ENCODE results near the gene TAX1BP3.

Gene TAX1BP3

DNA sequence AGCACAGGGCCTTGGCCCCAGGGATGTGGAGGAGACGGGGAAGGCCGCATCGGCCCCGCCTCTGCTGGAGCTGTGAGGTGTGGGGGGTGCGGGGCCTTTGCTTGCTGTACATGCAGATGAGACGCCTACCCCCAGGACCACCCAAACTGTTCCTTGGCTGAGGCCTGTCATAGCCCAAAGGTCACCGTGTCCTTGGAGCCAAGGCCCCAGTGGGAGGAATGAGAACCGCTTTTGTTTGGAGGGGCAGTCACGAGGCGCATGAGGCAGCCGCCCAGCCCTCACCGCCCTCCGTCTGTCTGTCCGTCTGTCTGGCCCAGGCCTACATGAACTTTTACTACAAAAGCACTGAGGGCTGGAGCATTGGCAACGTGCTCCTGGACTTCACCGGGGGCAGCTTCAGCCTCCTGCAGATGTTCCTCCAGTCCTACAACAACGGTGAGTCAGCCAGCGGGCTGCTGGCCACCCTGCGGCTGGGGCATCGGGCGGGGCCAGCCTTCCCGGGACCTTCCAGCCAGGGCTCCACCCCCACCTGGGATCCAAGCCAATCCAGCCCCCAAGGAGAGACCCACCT, 8.8 kb downstream of the TAX1BP3 start:
- peak in 25 of 56 donors; percentile 16 to 63 (median 39) for DNase-seq

DNA sequence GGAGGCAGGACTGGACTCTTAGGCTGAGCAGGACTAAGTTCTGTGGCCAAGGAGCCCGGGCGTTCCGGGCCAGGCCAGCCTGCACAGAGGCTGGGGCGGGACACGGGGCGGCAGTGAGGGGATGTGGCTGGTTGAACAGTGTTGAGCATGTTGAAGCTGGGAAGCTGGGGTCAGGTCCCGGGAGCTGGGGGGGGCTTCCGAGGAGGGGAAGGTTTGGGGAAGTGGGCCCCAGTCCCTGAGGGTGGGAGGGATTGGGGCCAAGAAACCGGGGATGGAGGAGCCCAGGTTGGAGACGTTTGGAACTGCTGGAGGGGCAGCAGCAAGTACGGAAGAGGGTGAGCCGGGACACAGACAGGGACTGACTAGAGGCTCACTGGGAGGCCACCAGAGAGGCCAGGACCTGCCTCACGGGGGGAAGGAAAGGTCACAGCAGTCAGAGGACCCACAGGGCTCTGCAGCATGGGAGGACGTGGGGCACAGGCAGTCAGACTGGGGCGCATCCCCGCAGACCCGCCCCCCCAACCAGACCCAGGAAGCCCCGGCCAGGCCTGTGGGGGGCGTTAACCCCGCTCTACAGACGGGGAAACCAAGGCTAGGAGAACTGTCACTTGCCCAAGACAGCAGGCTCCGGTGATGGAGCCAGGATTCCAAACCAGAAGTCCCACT, 9.5 kb downstream of the TAX1BP3 start:
- no peak for DNase-seq

DNA sequence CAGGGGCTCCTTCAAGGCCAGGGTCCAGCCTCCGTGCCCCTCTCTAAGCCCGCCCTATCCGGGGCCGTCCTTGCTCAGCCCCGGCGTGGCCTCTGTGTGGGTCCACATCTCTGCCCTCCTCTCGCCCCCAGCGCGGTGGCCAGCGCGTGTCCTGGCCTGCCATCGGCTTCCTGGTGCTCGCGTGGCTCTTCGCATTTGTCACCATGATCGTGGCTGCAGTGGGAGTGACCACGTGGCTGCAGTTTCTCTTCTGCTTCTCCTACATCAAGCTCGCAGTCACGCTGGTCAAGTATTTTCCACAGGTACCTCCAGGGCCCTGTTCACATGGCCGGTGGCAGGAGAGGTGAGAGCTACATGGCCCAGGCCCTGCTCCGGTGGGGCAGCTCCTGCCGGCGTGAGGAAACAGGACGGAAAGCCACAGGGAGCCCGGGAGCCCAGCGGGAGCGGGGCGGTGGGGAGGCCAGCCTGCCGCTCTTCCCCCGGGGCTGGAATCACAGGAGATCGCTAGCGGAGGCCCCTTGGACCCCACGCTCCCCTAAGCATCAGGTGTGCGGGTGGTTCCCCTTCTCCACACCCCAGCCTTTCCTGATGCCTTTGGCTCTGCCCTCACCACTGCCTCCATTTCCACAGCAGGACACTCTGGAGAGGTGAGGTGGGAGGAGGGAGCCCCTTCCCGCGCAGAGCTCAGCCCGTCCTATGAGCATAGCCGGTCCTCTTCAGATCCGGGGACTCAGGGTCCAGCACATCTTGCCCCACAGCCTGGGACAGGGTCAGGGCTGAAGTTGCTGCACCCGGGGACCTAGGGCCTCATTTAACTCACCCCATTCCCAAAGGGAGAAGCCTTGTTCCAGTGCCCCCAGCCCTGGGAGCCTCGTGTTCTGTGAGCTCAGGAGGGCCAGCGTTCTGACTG, 10.2 kb downstream of the TAX1BP3 start:
- DNase-seq = peak in 13 of 56 donors; percentile 12 to 42 (median 24)

DNA sequence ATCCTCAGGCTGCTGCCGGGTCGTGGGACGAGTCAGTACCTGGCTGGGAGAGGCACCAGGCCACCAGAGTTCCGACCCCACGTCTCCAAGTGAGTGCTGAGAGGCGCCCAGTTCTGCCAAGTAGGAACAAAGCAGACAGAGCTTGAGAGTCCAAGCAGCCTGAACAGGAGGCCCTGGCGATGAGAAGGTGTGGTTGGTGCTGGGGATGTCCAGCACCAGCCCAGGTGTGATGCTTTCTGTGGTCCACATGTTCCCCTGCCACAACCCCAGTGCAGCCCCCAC, 10.8 kb downstream of the TAX1BP3 start:
- no peak for DNase-seq

DNA sequence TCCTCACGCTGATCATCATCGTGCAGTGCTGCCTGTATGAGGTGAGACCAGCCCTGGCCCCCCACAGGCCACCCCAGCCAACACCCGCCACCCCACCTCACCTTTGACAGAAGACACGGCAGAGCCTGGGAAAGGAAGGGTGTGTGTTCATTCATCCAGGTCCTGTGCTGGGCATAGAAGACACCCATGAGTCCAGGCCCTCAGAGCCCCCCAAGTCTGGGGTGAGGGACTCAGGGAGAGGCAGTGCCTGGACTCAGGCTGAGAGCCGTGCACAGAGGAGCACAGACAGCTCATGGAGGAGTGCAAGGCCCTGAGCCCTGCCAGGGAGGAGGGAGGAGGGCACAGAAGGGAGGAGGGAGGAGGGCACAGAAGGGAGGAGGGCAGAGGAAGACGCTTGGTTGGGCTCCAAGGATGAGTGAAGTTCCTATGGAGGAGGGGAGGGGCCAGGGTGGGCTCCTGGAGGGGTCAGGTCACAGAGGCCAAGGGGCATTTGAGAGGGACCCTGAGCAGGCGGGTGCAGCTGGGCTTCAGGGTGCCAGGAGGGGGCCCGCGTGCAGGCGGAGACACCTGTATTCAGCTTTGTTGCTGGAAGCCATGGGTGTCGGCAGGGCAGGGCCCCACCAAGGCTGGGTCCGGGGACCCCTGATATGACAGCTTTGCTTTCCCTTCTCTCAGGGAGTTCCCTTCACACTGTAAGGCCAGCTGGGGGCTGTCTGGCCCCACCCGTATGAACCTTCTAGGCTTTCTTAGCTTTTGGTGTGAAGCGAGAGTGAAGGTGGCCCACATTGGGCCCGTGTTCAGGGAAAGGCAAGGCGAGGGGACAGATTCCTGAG, 11.4 kb downstream of the TAX1BP3 start:
- DNase-seq = no peak

DNA sequence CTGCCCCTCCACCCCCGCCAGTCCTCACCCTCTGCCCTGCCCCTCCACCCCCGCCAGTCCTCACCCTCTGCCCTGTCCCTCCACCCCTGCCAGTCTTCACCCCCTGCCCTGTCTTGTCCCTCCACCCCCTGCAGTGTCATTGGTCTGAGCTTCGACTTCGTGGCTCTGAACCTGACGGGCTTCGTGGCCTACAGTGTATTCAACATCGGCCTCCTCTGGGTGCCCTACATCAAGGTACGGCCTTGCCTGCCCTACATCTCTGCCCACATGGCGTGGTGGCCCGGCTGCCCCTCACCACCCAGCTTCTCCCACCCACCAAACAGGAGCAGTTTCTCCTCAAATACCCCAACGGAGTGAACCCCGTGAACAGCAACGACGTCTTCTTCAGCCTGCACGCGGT, 12.0 kb downstream of the TAX1BP3 start:
- DNase-seq = no peak

DNA sequence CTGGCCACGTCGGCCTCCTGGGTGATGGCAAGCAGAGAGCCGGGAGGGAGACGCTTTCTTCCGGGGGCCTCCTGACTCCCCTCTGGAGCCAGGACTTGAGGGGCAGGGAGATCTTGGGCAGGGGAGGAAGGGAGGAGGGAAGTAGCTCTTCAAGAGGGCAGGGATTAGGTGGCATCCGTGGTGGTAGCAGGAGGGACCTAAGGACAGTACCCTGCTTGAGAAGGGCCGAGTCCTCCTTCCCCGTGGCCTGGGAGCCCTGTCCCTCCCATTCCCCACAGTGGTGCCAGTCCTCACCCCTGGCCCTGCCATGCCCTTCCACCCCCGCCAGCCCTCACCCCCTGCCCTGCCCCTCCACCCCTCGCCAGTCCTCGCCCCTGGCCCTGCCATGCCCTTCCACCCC, 12.6 kb downstream of the TAX1BP3 start:
- DNase-seq = no peak

DNA sequence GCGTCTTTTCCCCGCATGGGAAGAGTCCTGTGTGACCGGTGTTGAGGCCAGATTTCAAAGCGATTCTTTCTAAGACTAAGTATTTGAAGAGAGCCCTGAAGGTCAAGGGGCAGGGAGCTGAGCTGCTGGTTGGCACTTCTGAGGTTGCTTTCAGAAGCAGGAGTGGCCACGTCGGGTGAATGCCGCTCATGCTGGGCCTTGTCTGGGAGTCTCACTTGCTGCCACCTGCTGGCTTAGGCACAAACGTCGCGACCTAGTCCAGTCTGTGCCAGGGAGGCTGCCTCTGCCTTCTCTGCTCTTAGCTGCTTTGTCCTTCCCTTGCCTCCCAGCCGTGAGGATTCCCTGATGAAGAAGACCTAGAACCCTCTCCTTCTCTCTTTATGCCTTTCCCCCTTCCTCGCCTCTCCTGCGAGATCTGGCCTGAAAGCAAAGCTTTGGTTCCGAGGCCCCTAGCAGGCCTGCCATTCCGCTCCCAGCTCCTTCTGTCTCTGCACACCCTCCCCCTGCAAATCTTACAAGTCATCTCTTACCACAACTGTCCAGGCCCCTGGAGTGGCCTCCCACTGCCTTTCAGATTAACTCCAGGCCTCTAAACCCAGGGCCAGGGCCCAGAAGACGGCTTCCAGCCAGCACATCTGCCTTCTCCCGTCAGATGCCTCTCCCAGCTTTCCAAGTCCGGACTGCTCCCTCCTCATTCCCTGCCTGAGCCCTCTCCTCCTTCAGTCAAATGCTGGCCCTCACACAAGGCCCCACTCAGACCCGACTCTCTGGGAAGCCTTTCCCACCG, 20.4 kb downstream of the TAX1BP3 start:
- DNase-seq = peak in 41 of 56 donors; percentile 14 to 78 (median 46)

DNA sequence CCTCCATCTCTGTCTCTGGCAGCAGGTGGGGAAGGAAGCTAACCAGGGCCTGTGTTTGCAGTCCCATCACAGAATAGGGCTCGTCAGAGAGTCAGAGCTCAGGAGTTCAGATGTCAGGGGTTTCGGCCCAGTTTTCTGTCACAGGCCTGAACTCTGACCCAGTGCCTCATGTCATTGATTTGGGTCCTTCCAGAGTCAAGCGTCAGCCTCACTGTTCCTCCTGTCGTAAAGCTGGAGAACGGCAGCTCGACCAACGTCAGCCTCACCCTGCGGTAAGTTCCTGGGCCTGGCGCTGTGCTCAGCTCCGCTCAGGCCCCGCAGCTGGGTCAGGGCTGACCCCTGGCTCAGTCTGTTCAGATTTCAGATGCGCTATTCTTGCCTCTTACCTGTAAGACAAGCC, 21.1 kb downstream of the TAX1BP3 start:
- no peak for DNase-seq

DNA sequence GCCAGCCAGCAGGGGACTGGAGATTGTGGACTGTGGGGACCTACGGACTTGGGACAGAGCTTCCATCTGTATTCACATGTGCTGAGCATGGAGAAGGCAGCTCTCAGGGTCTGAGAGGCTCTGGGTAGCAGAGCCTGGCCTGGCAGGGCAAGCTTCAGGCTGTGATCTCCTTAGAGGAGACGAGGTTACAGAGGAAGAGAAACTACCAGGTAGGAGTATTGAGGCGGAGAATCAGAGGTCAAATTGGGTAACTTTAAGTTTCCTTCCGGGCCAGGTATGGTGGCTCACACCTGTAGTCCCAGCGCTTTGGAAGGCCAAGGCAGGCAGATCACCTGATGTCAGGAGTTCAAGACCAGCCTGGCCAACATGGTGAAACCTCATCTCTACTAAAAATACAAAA, 23.1 kb downstream of the TAX1BP3 start:
- DNase-seq = no peak

DNA sequence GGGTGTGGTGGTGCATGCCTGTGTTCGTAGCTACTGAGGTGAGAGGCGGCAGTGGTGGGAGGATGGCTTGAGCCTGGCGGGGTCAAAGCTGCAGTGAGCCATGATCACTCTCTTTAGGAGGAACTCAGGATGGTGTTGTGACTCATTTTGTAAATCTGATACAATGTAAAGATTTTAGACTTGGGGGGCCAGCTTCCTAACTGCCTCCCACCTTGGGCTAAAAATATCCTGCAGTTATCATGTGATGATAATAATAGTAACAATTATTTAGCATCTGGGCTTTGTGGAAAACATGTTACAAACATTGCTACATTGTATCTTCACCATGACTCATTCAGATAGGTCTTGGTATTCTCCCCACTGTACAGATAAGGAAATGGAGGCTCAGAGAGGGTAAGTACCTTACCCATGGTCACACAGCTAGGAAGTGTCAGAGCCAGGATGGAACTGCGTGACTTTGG, 24.5 kb downstream of the TAX1BP3 start:
- no peak for DNase-seq

DNA sequence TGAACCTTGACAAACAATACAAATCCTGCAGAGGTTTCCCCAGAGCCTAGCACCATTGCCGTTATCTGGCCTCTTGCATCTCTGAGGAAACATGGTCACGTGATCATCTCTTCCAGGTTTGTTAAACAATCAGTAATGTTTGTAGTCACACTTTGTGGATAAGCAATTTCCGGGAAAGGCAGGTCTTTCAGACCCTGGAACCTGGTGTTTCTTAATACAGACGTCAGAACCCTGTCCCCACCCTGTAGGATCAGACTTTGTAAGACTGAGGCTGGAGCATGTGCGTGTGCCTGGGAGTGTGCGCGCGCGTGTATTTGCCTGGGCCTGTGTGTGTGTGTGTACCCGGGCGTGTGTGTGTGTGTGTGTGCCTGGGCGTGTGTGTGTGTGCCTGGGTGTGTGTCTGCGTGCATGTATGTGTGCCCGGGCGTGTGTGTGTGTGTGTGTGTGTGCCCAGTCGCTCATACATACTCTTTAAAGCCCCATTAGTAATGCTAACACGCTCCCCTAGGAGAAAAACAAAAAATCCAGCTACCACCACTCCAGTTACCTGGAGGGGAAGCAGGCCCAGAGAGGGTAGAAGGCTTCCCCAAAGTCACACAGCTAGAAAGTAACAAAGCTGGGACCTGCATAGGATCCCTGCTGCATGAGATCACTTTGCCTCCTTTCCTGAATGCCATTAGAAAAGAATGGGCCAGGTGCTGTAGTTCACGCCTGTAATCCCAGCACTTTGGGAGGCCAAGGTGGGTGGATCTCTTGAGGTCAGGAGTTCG, 26.5 kb downstream of the TAX1BP3 start:
- DNase-seq = no peak

DNA sequence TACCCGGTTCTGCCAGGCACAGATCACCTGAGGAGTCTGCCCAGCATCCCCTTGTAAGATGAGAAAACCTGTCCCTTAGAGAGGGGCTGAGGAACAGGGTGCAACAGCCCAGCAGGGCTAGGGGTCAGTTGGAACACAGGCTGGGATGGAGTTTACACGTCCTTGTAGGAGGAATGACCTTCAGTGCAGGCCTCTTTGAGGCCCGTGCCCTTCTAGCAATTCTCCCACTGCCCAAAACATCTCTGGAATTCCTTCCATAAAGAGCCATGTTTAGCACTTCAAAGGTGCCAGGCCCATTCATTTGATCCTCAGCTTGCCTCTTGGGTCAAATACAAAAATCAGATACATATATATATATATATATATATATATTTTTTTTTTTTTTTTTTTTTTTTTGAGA, 27.4 kb downstream of the TAX1BP3 start:
- DNase-seq = no peak

DNA sequence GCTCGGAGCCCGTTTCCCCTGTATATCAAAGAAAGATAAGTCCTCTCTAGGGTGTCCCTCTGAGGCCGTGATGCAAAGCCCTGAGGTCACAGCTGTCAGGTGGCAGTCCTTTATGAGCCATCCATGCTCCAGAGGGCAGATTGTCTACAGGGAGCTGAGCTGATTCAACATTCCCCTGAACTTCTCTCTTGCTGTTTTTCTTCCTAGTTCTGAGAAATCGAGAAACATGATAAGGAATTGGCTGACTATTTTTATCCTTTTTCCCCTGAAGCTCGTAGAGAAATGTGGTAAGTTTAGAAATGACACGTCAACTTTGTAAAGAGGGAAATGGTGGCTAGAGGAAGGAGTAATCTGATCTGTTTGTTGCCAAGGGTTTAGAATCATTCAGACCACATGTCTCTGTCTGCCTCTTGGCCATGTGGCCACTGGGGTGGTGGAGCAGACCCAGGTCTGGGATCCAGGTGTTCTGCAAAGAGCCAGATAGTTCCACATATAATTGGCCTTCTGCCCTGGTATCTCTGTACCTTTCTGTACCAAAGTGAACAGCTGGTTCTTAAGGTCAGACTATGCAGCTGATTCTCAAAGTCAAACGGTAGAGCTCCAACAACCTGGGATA, 28.3 kb downstream of the TAX1BP3 start:
- DNase-seq = no peak

DNA sequence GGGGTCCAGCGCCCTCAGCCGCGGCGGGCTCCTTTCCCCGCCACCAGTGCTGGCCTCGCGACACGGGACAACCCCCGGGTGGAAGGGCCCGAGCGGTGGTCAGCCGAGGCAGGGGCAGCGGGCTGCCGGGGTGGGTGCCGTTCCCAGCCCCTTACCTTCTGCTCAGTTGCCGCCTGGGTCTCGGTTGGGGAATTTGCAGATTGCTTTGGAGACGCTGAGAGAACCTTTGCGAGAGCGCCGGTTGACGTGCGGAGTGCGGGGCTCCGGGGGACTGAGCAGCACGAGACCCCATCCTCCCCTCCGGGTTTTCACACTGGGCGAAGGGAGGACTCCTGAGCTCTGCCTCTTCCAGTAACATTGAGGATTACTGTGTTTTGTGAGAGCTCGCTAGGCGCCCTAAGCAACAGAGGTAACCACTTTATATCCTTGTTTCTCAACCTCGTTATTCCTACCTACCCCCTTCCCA, 31.4 kb downstream of the TAX1BP3 start:
- DNase-seq = peak in 2 of 56 donors; percentile 59 to 64

DNA sequence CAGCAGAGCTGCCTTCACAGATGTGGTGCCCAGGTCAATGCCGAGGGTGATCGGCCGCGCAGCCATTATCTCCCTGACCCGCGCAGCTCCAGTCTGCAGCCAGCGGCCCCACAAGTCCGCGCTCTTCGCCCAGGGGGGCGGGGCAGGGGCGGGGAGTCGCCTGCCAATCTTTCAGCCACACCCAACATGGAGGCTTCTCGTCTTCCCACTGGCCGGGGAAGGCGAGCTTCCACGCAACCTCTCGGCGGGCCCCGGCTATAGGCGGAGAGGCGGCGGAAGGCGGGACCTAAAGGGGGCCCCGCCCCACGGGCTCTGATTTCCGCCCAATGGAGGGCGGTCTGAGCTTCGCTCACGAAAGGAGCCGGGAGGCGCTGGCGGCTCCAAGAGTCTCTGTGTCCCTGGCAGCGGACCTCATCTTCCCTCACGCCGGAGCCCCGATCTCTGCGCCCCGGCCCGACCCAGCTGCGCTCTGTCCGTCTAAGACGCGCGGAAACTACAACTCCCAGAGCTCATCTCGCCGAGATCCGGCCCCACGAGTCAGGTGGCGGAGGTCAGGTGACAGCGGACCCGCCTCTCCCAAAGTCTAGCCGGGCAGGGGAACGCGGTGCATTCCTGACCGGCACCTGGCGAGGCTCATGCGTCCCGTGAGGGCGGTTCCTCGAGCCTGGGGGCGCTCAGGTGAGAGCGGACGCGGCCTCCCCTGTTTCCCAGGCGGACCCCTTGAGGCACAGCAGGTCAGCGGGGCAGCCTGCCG, 32.0 kb downstream of the TAX1BP3 start, which contains the start of the genes CTNS and SHPK:
Gene CTNS (plus strand): TSS at position 607 of the 754 bp plus-strand sequence. CDS start 3,447 bp downstream, outside the sequence.
Gene SHPK (minus strand): TSS at position 97 of the 754 bp plus-strand sequence. CDS start 31 bp downstream, at position 66.
- peak; percentile 85 to 99 (median 95) for DNase-seq

DNA sequence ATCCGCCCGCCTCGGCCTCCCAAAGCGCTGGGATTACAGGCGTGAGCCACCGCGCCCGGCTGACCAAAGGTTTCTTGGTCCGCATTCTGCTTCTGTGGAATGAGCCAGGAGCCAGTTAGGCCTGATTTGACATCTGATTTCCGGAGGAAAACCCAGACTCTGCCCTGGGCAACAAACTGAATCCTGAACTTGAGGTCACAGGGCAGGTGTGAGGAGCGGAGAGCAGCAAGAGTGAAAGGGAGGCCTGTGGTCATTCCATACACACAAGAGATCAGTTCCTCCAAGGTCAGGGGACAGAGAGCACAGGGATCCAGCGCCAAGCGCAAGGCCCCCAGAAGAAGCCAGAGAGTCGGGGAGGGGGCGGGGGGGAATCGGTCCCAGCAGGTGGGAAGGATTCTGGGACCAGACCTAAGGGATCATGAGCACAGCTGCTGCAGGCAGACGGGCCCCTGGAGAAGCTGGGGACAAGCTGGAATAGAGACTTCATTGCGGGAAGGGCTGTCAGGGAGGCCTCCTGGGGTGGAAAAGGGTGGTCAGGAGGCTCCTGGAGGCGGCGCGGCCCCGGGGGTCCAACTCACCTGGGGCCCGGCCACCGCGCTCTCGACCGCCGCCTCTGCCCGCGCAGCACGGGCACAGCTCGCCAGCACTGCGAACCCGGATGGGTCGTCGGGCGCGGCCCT, 32.8 kb downstream of the TAX1BP3 start:
- DNase-seq = no peak

DNA sequence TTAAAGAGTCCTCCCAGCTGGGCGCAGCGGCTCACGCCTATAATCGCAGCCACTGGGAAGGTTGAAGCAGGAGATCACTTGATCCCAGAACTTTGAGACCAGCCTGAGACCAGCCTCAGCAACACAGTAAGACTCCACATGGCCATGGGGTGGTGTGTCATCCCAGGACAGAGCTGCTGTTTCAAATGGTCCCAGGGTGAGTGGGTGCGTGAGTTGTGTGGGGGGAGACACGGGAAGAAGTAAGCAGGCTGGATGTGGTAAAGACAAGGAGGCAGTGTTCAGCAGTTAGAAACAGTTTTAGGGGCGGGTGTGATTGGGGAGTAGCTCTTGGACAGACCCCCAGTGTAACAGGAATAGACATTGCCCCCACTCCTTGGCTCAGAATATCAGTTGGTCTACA, 36.1 kb downstream of the TAX1BP3 start:
- no peak for DNase-seq
